Stimulated activated CD8-positive, alpha-beta memory T cell treated with anti-CD3 and anti-CD28 coated beads, Interleukin-15, amount 100 ng/mL, for 48 hours (primary cell): Measurements from ENCODE around the gene SH3TC1.
A peak's percentile ranks its signal among the peaks of the same experiment; 100 is the strongest.

Source experiments
- DNase-seq, 2 donors: peaks; one replicate each; pipeline ENCODE4 v3.0.0-alpha.2; 2020; ENCODE audit warnings: low read depth in 2 of 2

SH3TC1 gene

DNA sequence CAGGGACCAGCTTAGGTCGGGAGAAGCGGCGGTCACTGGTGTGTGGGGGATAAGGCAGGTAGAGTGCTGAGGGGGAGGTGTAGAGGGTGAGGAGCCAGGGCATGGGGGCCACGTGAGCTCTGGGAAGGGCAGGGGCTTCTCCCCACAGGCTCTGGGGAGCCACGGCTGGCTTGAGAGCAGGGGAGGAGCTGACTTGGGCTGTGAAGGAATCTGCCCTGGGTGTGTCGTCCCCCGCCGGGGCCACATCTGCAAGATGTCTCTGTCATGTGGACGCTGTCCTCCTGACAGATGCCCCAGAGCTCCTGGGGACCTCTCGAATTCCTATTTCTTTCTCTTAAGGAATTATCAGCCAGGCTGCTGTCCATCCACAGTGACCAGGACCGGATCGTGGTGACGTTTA, 15.0 kb downstream of the SH3TC1 start:
- DNase-seq, result no peak

DNA sequence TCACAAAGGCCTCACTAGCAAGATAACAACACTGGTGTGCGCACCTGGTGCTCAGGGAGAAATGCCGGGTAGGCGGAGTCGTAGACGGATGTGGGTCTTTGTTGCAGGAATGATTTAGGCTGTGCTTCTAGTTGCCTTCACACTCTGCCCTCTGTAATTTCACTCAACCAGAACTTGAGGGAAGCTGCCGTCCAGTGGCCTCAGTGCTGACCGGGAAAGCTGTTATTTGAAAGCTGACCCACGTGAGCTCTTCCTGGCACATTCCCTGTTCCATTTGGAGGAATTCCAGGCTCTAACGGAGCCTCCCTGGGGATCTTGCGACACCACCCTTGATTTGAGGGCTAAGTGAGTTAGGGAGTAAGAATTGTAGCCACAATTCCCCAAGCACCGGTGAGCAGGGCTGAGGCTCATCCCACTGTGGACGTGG, 15.9 kb downstream of the SH3TC1 start:
- no peak for DNase-seq

DNA sequence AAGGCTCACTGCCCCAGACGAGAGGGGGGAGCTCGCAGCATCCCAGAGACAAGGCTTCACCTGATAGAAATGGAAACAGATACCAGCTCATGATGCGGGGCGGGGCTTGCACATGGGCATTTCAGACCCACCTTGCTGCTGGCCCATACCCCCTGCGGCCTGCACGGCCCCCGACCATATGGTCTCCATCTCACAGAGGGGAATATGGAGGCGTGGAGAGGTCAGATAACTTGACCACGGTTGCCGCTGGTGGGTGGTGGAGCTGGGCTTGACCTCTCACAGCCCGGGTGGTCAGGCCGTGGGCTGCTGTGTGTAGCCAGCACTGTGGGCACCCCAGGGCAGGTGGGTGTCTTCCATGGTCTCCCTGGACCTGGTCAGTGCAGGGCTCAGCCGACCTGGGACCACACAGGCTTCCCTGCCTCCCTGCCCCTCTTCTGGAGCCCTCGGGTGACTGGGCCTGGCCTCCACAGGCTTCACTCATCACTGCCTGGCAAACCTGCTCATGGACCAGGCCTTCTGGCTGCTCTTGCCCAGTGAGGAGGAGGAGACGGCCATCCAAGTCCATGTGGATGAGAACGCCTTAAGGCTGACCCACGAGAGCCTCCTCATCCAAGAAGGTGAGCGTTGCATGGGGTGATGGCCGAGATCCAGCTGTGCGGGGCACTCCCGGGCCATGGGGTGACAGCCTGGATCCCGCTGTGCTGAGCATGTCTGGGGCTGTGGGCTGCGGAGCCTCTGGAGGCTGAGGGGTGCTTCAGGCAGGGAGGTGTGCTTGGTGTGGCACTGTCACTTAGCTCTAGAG, 16.8 kb downstream of the SH3TC1 start:
- DNase-seq, result no peak

DNA sequence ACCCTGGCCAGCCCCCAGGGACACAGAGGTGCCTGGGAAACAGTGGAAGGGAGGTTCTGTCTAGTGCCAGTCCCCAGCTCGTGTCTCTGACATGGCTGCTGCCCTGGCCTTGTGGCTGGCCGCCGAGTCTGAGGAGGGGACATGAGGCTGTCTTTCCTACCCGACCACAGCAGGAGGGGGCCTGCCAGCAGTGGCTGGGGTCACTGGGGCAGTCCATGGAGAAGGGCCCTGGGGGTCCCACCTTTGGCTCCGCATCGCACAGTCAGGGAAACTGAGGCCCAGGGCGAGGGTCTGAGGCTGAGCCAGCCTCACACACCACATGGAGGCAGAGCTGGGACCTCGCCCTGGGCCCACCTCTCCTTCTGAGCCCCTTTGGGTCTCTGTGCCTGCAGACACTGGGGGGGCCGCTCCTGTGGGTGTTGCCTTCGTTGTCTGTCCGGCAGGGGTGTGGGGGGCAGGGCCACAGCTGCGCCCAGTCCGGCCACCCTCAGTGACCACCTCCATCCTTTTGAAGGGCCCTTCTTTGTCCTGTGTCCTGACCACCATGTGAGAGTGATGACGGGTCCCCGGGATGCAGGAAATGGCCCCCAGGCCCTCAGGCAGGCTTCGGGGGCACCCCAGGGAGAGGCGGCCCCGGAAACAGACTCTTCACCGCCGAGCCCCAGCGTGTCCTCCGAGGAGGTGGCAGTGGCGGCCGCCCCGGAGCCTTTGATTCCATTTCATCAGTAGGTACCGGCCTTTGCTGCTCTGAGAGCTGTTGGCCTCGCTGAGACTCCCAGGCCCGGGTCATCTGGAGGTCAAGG, 17.6 kb downstream of the SH3TC1 start:
- DNase-seq, result no peak

DNA sequence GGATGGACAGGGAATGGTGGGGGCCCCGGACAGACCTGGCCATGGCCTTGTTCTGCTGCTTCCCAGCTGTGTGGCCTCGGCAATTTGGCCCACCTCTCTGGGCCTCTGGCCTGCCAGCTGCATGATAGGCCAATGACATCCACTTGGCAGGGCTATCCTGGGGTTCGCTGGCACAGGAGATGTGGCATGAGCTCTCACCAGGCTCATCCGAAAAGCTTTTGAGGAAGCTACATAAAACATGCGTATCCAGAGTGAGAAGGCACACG, 18.1 kb downstream of the SH3TC1 start:
- DNase-seq, result no peak

DNA sequence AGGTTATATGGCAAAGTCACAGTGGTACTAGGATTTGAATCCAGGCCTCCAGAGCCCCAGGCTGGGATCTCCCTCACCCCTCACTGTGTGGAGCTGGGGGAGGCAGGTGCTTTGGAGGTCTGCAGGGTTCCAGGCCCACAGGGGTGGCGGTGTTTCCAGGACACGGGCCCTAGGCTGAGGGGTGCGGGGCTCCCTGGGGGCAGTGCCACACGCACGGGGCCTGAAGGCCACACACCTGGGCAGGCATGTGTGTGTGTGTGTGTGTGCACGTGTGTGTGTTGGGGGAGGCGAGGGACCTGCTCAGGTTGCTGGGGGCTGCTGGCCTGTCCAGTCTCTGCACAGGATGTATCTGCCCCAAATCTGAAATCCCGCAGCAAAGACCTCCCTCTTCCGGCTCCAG, 18.8 kb downstream of the SH3TC1 start:
- DNase-seq, result no peak

DNA sequence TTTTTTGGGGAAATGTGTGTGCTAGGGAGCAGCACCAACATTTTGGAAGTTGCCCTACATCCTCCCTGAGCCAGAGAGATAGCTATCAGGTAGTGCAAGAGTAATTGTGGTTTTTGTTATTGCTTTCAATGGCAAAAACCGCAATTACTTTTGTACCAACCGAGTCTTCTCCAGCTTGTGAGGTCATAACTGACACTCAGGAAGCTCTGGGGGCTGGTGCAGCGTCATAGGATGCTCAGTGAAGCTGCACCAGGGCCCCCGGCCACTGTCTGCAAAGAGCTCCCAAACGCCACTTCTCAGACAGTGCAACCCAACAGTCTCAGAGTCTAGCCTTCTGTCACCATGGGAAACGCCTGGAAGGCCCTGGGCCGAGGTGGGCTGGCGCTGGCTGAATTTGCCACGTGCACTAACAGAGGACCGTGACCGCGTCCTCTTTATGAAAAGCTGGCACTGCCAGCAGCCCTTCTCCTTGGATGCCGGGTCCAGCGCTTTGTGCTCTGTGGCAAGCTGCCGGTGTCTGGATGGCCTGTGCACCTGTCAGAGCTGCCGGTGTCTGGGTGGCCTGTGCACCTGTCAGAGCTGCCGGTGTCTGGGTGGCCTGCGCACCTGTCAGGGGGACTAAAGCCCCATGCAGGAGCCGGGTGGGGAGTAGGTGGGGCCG, 19.4 kb downstream of the SH3TC1 start:
- DNase-seq, result no peak

DNA sequence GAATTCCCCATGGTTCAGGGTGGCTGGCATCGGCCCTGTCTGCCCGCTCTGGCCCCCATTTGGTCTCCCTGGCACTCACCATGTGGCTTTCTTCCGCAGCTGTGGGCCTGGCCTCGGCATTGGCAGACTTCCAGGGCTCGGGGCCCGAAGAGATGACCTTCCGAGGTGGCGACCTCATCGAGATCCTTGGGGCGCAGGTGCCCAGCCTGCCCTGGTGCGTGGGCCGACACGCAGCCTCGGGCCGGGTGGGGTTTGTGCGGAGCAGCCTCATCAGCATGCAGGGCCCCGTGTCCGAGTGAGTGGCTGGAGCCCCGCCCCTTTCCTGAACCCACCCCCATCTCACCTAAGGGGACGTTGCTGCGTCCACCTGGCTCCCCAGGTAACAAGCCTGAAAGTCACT, 20.1 kb downstream of the SH3TC1 start:
- no peak for DNase-seq

DNA sequence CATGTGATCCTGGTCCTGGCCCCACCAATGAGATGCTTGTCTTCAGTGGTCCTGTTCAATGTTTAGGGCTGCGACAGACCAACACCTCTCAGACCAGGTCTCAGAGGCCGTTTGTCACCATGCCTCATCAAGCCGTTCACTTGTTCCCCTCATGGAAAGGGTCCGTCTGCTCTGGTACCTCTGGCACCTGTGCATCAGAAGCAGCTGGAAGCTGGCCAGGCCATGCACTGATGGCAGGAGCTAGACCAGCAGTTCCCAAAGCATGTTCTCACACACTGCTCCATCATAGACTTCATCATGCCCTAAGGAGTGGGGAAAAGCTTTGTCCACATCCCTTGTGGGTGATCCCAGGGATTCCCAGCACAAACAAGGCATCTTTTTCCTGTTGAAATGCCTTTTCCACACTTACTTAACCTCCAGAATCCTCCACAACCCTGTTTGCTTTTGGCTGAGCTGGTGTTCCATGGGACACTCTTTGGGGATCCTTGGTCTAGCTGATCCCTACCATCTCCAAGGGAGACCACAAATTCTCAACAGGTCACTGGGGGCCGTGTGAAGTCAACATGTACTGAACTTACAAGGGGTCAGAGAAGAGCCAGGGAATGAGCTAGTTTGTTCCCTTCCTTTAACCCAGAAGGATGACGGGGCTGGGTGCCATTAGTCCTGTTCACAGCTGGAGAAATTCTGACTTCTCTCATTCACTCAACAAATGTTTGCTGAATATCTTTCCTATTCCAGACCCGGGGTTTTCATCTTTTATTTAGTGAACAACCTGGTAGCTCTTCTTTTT, 21.8 kb downstream of the SH3TC1 start:
- no peak for DNase-seq

DNA sequence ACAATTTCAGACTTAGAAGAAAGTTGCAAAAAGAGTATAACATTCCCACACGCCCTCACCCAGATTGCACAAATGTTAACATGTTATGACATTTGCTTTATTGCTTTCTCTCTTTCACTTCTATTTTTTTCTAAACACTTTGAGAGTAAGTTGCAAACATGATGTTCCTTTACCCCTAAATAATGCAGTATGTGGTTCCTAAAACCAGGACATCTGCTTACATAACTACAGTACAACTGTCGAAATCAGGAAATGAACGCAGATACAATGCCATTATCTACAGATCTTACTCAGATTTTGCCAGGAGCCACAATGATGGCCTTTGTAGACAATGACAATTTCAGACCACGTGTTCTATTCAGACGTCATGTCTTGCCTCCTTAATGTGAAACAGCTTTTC, 22.4 kb downstream of the SH3TC1 start:
- DNase-seq, result no peak

DNA sequence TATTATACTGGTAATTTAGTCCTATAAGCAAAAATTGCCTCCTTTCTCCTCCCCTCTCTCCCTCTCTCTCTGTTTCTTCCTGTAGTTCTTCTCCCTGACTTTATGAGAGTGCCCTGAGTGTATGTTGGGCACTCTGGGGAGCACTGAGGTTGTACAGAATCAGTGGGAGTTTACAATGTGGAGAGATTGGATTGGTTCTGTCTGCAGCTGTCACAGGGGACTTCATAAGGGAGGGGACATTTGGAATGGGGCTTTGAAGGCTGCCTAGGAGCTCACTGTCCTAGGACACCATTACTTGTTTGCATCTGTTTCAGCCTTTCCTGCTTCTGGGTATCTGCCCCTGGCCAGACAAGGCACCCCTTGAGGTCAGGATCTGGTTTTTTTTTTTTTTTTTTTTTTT, 22.9 kb downstream of the SH3TC1 start:
- no peak for DNase-seq

DNA sequence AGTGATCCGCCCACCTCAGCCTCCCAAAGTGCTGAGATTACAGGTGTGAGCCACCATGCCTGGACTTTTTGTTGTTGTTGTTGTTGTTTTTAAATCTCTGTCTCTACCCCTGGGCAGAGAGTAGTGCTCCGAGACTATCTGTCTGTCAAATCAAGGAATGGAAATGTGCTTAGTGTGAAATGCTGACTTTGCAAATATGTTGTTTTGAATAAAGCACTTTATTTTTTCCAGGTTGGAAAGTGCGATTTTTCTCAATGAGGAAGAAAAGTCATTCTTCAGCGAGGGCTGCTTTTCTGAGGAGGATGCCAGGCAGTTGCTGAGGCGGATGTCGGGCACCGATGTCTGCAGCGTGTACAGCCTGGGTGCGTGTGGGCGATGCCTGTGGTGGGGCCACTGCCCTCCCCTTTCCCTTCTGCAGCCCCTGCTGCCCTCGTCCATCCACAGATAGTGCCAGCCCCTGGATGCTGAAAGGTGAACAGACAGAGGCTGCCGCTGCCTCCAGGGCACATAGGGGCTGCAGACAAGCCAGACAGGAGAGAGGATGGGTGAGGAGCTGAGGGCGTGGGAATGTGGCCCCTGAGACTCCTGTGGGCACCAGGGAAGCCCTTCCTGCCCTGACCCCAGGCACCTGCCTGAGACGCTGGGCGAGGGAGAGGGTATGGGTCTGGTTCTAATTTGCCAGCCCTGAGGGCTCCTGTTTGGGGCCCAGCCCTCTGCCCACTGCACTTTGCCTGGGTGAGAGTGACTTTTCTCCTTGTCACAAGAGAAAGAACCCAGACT, 23.7 kb downstream of the SH3TC1 start:
- DNase-seq, result no peak

DNA sequence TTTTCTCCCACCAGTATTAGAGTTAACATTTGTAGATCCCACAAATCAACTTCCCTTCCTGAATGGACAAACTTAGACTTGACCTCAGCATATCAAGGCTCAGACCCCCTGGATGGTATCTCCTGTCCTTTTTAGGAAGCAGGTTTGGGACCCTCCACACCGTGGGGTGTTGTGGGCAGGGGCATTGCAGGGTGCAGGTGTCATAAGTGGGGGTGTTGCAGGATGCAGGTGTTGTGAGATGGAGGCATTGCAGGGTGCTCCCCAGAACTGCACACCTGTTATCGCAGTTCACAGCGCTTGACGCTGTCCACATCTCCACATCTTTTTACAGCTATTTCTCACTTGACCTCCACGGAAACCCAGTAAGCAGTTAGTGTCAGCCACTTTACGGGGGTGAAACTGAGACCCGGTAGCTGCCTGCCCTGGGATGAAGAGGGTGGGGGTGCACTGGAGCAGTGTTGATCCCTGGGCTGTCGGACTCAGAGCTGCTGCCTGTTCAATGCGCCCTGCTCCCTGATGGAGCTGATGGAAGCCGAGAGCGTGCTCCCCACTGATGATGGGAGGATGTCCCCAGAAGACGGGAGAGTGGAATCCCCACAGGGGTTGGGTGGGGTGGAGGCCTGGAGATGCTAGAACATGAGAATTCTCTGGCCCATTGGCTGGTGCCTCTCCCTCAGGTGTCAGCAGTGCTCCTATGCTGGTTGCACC, 25.3 kb downstream of the SH3TC1 start:
- DNase-seq, result no peak

DNA sequence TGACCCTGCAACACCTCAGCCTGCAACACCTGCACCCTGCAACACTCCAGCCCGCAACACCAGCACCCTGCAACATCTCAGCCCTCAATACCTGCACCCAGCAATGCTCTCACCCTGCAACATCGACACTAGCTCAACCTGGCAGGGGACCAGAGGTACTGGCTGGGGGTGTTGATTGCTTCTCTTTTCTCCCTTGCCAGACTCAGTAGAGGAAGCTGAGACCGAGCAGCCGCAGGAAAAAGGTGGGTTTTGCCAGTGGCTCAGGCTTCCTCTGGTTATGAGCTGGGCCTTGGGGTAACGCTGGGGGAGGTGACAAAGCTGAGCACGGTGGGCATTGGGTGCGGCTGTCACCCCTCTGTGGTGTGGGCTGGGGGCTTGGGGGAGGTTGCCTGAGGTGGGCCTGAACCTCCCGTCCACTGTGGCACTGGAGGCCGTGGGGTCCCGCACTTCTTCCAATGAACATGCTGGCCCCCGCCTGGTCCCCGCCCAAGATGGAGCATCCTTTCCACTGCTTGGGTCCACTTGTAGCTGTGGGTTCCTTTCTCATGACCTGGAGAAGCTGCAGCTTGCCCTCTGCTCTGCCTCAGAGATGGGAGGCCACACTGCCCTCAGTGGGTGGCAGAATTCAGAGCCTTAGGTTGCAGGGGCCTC, 26.0 kb downstream of the SH3TC1 start:
- DNase-seq, result no peak

DNA sequence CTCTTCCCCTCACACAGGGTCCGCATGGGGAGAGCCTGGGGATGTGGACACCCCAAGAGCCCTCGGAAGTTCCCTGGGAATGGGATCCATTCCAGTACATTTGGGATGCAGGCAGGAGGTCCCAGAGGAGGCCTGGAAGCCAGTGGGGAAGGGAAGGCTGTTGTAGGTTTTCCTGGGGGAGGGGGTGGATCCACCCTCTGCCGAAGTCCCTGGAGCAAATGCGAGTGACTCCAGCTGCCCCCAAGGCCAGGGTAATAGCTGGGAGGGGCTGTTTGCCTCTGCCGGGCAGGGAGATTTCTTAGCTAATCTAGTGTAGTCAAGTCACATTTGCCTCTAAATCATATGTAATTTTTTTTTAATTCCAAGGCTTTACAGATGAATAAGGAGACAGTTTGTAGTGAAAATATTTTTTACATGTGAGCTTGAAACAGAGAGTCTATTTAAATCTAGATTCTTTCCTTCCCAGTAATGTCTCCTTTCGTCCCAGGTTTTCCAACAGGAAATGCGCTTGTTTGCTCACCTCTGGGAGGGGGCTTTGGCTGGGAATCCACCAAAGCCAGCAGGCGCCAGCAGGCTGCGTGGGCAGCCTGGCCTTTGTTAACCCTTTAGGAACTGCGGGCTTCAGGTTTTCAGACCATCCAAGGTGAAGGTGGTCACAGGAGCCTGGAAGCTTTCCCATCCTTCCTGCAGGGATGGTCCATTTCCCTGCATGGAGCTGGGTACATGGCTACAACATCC, 26.8 kb downstream of the SH3TC1 start:
- DNase-seq, result no peak

DNA sequence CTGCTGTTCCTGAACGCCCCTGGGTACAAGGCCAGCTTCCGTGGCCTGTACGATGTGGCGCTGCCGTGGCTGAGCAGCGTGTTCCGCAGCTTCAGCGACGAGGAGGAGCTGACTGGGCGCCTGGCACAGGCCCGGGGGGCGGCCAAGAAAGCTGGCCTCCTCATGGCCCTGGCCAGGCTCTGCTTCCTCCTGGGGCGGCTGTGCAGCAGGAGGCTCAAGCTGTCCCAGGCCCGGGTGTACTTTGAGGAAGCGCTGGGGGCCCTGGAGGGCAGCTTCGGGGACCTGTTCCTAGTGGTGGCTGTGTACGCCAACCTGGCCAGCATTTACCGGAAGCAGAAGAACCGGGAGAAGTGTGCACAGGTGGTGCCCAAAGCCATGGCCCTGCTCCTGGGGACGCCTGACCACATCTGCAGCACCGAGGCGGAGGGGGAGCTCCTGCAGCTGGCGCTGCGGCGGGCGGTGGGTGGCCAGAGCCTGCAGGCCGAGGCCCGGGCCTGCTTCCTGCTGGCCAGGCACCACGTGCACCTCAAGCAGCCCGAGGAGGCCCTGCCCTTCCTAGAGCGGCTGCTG, 28.2 kb downstream of the SH3TC1 start:
- DNase-seq, result no peak

DNA sequence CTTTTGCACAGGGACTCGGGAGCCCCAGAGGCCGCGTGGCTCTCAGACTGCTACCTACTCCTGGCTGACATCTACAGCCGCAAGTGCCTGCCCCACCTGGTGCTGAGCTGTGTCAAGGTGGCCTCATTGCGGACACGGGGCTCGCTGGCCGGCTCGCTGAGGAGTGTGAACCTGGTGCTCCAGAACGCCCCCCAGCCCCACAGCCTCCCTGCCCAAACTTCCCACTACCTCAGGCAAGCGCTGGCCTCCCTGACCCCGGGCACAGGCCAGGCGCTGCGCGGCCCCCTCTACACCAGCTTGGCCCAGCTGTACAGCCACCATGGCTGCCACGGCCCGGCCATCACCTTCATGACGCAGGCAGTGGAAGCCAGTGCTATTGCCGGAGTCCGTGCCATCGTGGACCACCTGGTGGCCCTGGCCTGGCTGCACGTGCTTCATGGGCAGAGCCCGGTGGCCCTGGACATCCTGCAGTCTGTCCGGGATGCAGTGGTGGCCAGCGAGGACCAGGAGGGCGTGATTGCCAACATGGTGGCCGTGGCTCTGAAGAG, 28.8 kb downstream of the SH3TC1 start:
- no peak for DNase-seq

DNA sequence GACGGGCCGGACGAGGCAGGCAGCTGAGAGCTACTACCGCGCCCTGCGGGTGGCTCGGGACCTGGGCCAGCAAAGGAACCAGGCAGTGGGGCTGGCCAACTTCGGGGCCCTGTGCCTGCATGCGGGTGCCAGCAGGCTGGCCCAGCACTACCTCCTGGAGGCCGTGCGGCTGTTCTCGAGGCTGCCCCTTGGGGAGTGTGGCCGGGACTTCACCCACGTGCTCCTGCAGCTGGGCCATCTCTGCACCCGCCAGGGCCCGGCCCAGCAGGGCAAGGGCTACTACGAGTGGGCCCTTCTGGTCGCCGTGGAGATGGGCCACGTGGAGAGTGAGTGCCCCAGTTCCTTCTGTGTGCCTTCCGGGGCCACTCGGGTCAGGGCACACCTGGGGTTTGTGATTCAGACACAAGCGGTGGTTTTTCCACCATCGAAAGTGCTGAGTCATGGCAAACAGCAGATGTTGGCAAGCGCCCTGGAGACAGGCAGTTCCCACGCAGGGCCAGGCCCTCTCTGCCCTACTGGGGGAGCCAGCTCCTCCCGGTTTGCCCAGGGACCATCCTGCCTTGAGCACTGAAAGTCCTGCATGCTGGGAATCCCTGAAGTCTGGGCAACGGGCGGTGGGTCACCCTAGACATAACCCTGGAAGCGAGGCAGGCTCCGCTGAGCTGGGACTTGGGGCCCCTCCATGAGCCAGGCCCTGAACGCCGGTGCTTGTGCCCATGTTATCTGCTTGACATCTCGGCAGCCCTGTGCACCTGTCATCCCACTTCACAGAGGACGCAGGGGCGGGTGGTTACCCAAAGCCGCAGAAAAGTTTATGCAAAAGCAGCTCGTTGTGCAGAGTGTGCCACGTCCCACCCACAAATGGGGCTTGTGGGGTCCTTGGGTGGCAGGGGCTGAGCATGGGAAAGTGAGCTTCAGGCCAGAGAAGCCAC, 29.5 kb downstream of the SH3TC1 start:
- DNase-seq, result peak; percentile 63 to 78
